GM19099 (cell line): ENCODE results near the gene RBM41.

Experiments
- POLR2A ChIP-seq: IDR thresholded peaks from 3 replicates; pipeline ENCODE4 v1.6.1; 2011; ENCODE audit warnings: low read depth; ENCODE audit not compliant: insufficient read length; ENCODE audit errors: extremely low read depth

The RBM41 gene

GRCh38 chrX:107118322-107119147, at the start of gene RBM41:
RBM41 (minus strand) TSS chrX:107118822; CDS start chrX:107118773, 49 bp downstream.
- no peak for TF ChIP-seq POLR2A

DNA sequence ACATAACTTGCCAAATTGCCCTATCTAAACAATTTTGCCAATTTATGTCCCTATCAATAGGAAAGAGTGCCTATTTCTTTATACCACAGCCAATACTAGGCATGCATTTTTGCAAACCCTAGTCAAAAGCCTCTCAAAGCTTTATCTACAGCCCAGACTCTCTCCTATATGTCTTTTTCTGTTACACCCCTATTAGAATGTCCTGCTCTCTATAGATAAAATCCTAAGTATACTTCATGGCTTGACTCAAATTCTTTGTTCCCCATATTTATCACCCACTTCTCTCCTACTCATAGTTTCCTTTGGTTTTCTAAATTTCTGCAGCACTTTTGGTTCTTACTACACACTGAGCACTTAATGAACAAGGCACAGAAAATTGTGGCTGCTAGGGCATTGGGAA, 49.6 kb upstream of the RBM41 start:
- TF ChIP-seq POLR2A, result no peak

DNA sequence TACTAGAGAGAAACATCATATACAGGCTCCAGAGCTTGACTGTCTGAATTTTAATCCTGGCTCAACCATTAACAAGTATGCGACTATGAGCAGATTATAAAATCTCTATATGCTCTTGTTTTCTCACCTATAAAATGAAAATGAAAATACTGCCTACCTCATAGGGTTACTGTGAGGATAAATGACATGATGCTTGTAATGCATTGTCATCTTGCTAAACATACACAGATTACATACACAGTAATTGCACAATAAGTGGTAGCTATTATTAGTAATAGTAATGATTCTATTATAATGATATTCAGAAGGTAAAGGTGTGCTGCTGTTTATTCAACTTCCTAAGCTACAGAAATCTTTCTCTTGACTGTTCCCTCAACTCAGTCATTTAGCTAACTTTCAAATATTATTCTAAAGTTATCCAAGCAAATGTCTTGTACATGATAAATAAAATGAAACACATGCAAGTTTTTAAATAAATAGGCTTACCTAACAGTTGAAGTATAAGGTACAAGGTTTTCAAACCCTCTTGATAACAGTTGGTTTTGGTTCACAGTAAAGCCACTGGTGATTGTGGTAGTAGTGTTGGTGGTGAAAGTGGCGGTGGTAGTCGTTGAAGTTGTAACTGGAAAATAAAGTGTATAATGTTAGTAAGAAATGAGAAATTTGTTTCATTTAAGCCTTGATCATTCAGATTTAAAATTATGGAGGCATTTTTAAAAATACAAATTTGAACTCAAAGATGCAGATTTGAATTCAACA, 48.7 kb upstream of the RBM41 start:
- TF ChIP-seq POLR2A, result no peak

GRCh38 chrX:107154787-107155620, 36.4 kb upstream of the RBM41 start:
- no peak for TF ChIP-seq POLR2A

DNA sequence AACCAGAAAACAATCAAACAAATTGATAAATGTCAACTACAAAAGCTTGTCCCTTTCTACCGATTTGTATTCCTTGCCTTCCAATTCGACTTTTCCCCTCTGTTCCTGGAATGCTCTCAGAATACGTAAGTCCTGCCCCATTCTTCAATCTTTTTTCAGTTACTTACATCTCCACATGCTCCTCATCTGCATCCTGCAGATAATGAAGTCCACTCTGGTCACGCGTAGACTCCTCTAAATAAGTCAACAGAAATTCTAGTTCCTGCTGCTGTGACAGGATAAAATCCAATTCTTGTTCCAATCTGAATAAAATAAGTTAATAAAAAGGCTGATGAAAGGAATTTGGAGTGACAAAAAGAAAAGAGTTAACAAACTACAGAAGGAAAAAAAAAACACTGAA, 34.4 kb upstream of the RBM41 start:
- TF ChIP-seq POLR2A, result no peak

- no peak for TF ChIP-seq POLR2A
Measured at GRCh38 chrX:107146670-107147069, 28.0 kb upstream of the RBM41 start.

- TF ChIP-seq POLR2A, result no peak
Measured at GRCh38 chrX:107135965-107136307, 17.3 kb upstream of the RBM41 start.

GRCh38 chrX:107135049-107135964, 16.7 kb upstream of the RBM41 start:
- no peak for TF ChIP-seq POLR2A

DNA sequence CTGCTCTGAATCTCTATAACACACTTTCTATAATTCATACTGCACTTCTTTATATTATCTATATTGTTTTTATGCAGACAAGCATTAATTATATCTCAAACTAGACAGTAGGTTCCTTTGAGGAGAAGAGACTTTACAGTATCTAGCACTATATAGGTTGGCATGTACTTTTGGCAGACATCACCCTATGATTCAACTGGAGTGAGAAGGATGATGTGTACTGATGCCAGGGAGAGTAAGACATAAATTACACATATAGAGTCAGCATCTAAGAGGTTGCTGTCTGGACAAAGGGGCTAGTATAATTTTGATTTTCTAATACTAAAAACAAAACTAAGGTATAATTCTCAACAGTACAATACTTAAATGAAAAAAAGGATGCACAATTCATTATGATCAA, 5.1 kb upstream of the RBM41 start:
- TF ChIP-seq POLR2A, result no peak

DNA sequence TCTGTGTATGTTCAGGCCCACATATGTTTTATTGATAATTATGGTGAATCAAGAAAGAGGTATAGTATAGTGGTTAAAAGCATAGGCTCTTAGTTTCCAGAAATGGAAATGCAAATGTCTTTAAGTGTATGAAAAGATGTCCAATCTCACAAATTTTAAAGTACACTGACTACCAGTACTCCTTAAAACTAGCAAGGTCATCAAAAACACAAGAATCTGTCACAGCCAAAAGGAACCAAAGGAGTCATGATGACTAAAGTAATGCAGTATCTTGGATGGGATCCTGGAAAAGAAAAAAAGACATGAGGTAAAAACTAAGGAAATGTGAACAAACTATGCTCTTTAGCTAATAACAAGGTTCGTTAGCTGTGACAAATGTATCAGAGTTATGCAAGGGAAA, 661 bp upstream of the RBM41 start:
- no peak for TF ChIP-seq POLR2A

DNA sequence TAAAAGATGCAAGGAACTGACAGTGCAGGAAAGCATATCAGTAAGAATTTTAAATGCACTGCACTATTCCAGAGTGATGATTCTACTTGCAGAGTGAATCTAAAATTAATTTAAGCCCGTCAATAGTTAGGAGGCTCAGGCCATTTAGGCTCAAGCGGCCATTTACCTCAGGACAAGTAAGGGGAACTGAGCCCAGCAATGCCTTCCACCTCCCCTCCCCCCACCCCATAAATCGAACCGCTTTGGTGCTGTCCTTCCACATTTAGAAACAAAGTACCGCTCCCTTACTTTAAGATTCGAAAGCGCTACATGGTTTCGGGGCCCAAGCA, 665 bp downstream of the RBM41 start:
- no peak for TF ChIP-seq POLR2A

GRCh38 chrX:107107459-107107858, 11.2 kb downstream of the RBM41 start:
- TF ChIP-seq POLR2A, result no peak

DNA sequence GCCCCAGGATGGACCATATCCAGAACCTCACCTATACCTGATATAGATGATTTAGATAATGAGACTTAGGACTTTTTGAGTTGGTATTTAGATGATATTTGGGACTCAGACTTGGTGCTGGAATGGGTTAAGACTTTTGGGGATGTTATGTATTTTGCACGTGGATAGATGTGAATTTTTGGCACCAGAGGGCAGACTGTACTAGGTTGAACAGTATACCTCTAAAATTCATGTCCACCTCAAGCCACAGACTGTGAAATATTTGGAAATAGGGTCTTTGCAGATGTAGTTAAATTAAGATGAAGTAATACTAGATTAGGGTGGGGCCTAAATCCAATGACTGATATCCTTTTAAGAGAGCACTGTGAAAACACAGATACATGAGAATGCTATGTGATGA, 15.6 kb downstream of the RBM41 start:
- TF ChIP-seq POLR2A, result no peak

DNA sequence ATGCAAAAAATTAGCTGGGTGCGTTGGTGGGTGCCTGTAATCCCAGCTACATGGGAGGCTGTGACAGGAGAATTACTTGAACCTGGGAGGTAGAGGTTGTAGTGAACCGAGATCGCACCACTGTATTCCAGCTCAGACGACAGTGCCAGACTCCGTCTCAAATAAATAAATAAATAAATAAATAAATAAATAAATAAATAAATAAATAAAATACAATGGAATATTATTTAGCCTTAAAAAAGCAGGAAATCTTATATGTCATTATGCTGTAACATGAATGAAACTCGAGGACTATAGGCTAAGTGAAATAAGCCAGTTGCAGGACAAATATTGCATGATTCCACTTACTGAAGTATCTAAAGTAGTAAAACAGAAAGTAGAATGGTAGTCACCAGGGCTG, 42.5 kb downstream of the RBM41 start:
- no peak for TF ChIP-seq POLR2A
